Sigmoid colon (tissue), 7 donors: ENCODE results near the gene TIAM1. TPM values are rescaled to one million over a fixed set of nuclear protein-coding genes. Genes with fewer than 3 reads are reported as not detected.

ENCODE experiments used
- DNase-seq: peaks from one replicate; pipeline ENCODE4 v3.0.0-alpha.2; 2019
- H3K27ac ChIP-seq, 4 donors: fragments of 200-600 bp; sonication (generic); one replicate each; pipeline ENCODE4 v1.5.1; 2016 to 2019; ENCODE audit warnings: mild to moderate bottlenecking in 1 of 4
- H3K27me3 ChIP-seq, 3 donors: fragments of 200-600 bp; sonication (generic); one replicate each; pipeline ENCODE4 v1.5.1; 2019; ENCODE audit warnings: mild to moderate bottlenecking in 1 of 3
- H3K36me3 ChIP-seq, 4 donors: fragments of 200-600 bp; sonication (generic); one replicate each; pipeline ENCODE4 v1.5.1; 2016 to 2019
- H3K4me1 ChIP-seq, 4 donors: fragments of 200-600 bp; sonication (generic); one replicate each; pipeline ENCODE4 v1.5.1; 2017 to 2019
- H3K4me3 ChIP-seq, 4 donors: fragments of 200-600 bp; sonication (generic); one replicate each; pipeline ENCODE4 v1.5.1; 2017 to 2019; ENCODE audit warnings: mild to moderate bottlenecking in 2 of 4, moderate library complexity in 1 of 4
- H3K9me3 ChIP-seq, 4 donors: fragments of 200-600 bp in 3 of 4; sonication (generic) in 3 of 4; one replicate each; pipeline versions ENCODE4 v1.5.1 to v1.6.1; 2013 to 2019
- CTCF ChIP-seq, 4 experiments: fragments of 450-650 bp in 3 of 4; fragments of 200-600 bp in 1 of 4; IDR thresholded peaks; one replicate each; pipeline ENCODE4 v1.5.1; 2016 to 2019; ENCODE audit warnings: antibody characterized with exemption in 4 of 4, mild to moderate bottlenecking in 3 of 4, moderate library complexity in 2 of 4
- EP300 ChIP-seq, 4 donors: sonication (generic); formaldehyde crosslinking; IDR thresholded peaks; one replicate each; pipeline ENCODE4 v1.6.1; 2017; ENCODE audit warnings: antibody characterized with exemption in 4 of 4
- POLR2A ChIP-seq, 2 donors: fragments of 450-650 bp; IDR thresholded peaks; one replicate each; pipeline ENCODE4 v1.6.1; 2016; ENCODE audit warnings: antibody characterized with exemption in 2 of 2, mild to moderate bottlenecking in 2 of 2, moderate library complexity in 2 of 2
- POLR2AphosphoS5 ChIP-seq, 4 donors: sonication (generic); formaldehyde crosslinking; IDR thresholded peaks; one replicate each; pipeline ENCODE4 v1.6.1; 2017; ENCODE audit warnings: antibody characterized with exemption in 4 of 4
- WGBS, 2 donors: extraction: QIAGEN DNeasy Blood & Tissue Kit; methylation state at CpG; one replicate each; pipeline ENCODE4 v1.1.7; 2013; 5-methylcytosine and 5-hydroxymethylcytosine counted together
- intact Hi-C: fragments of 100-400 bp; cut with DNase I; formaldehyde crosslinking; loops from one replicate; pipeline ENCODE4 v1.15.1; 2023
- polyA plus RNA-seq, 3 donors: library from polyadenylated mRNA; stranded (reverse); fragments of 200-250 nt; gene quantifications; one replicate each; pipeline ENCODE4 v1.2.3, GENCODE V29; 2013
- total RNA-seq, 4 donors: library from RNA; depleted of rRNA; stranded (reverse); fragments of >200 nt; gene quantifications; one replicate each; pipeline ENCODE4 v1.1.0, GENCODE V29; 2016
- donor health status: healthy with polysubstance abuse.
- donor health status: Bipolar disorder and iron deficiency.
- donor health status: healthy.

TIAM1 gene
- total and polyA plus RNA-seq, 7 donors: 1.2 to 20.5 (median 8.6) TPM

- Histone ChIP-seq H3K27me3 (no peaks in the 10 kb centered on the region), H3K27ac (no peak overlapping the region), H3K4me1 (no peaks in the 10 kb centered on the region), H3K4me3 (no peak overlapping the region), H3K36me3 (no peaks in the 10 kb centered on the region), H3K9me3 (no peaks in the 10 kb centered on the region)
- TF ChIP-seq POLR2A (IDR thresholded peaks at IDR 0.05) (no peak), EP300 (IDR thresholded peaks at IDR 0.05) (no peak), POLR2AphosphoS5 (IDR thresholded peaks at IDR 0.05) (no peak), CTCF (IDR thresholded peaks at IDR 0.05) (no peak)
- intact Hi-C loops: no loop called here
- no peak for DNase-seq
- WGBS, 2 donors: 54 to 88% methylated on average over 2 of the region's 2 CpGs
These were observed 11.5 kb downstream of the TIAM1 start for GRCh38 chr21:31332525-31332924.

- no peaks in the 10 kb centered on the region for H3K27me3 ChIP-seq
- 80 to 82% methylated on average over 2 of the region's 2 CpGs for WGBS, 2 donors
- H3K27ac ChIP-seq: no peak overlapping the region
- intact Hi-C loops: no loop called here
- no peak for DNase-seq
- H3K4me1 ChIP-seq: no peaks in the 10 kb centered on the region
- no peak overlapping the region for H3K4me3 ChIP-seq
- H3K36me3 ChIP-seq: no peaks in the 10 kb centered on the region
- TF ChIP-seq CTCF (IDR thresholded peaks at IDR 0.05) (no peak), EP300 (IDR thresholded peaks at IDR 0.05) (no peak), POLR2A (IDR thresholded peaks at IDR 0.05) (no peak), POLR2AphosphoS5 (IDR thresholded peaks at IDR 0.05) (no peak)
- H3K9me3 ChIP-seq: no peaks in the 10 kb centered on the region
These were observed 12.8 kb downstream of the TIAM1 start for GRCh38 chr21:31331231-31331630.

GRCh38 chr21:31330144-31330483 lies 13.9 kb downstream of the TIAM1 start:
- WGBS, 2 donors: 70 to 86% methylated on average over 2 of the region's 2 CpGs
- H3K27me3 ChIP-seq: no peaks in the 10 kb centered on the region
- no peak for DNase-seq
- no peak for TF ChIP-seq POLR2AphosphoS5 (IDR thresholded peaks at IDR 0.05)
- no peak for TF ChIP-seq POLR2A (IDR thresholded peaks at IDR 0.05)
- no peak for TF ChIP-seq CTCF (IDR thresholded peaks at IDR 0.05)
- TF ChIP-seq EP300 (IDR thresholded peaks at IDR 0.05): no peak
- H3K4me3 ChIP-seq: no peak overlapping the region
- intact Hi-C loops: no loop called here
- H3K36me3 ChIP-seq: no peaks in the 10 kb centered on the region
- H3K4me1 ChIP-seq: no peaks in the 10 kb centered on the region
- no peak overlapping the region for H3K27ac ChIP-seq
- no peaks in the 10 kb centered on the region for H3K9me3 ChIP-seq

- no peaks in the 10 kb centered on the region for H3K27me3 ChIP-seq
- no peaks in the 10 kb centered on the region for H3K9me3 ChIP-seq
- DNase-seq: no peak
- H3K27ac ChIP-seq: no peak overlapping the region
- intact Hi-C loops: no loop called here
- TF ChIP-seq POLR2A (IDR thresholded peaks at IDR 0.05) (no peak), CTCF (IDR thresholded peaks at IDR 0.05) (no peak), EP300 (IDR thresholded peaks at IDR 0.05) (no peak), POLR2AphosphoS5 (IDR thresholded peaks at IDR 0.05) (no peak)
- 93 to 95% methylated on average over 9 of the region's 9 CpGs for WGBS, 2 donors
- H3K4me3 ChIP-seq: no peak overlapping the region
- no peaks in the 10 kb centered on the region for H3K36me3 ChIP-seq
- no peaks in the 10 kb centered on the region for H3K4me1 ChIP-seq
These were observed 14.5 kb downstream of the TIAM1 start for GRCh38 chr21:31329456-31330143.
